NCI-H69 (cell line): Measurements from ENCODE around the gene UPF1.
"Not testable (repeated sequence)": the region's sequence is repeated elsewhere in the genome, so short reads cannot be mapped to it uniquely, and the experiment has no call there.

Experiments used
- DNase-seq: peaks from one replicate; lab custom pipeline; 2025; lab: John Stamatoyannopoulos, UW

Gene UPF1

GRCh38 chr19:18898607-18899408 is 67.0 kb downstream of the UPF1 start:
- no peak for DNase-seq

DNA sequence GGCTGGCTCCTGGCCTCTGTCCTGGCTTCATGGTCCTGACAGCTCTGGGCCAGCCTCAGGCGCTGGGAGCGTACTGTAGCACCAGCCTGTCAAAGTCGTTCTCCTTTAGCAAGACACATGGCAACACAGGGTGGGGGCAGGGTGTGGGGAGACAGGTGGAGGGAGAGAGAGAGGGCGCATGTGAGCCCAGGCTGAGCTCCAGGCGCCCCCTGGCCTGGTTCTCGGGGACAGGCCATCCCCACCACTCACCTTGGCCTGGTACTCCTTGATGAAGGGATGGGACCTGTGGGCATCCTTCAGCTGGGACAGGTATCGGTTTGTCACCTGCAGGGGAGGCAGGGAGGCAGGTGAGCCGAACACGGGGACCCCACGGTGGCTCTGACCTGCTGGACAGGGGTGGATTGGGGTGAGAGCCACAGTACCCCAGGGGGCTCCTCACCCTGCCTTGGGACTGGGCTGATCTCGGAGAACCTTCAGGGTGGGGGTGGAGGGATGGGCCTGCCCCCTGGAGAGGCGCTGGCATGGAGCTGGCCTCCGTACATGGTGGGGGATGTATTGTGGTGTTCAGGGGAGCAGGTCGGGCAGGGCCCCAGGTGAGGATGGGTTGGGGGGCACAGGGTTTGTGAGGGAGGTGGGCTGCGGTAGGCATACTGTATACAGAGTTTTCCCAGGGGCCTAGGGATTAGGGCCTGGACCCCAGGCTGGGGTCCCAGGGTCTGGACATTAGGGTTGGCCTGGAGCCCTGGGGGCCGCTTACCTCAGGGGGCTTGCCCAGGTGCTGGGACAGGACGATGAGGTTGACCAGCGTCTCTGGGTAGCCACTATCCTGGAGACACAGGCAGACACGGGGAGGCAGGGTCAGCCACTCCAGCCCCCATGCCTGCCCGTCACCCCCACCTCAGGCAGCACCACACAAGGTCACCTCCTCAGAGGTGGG is 68.1 kb downstream of the UPF1 start:
- no peak for DNase-seq

DNA sequence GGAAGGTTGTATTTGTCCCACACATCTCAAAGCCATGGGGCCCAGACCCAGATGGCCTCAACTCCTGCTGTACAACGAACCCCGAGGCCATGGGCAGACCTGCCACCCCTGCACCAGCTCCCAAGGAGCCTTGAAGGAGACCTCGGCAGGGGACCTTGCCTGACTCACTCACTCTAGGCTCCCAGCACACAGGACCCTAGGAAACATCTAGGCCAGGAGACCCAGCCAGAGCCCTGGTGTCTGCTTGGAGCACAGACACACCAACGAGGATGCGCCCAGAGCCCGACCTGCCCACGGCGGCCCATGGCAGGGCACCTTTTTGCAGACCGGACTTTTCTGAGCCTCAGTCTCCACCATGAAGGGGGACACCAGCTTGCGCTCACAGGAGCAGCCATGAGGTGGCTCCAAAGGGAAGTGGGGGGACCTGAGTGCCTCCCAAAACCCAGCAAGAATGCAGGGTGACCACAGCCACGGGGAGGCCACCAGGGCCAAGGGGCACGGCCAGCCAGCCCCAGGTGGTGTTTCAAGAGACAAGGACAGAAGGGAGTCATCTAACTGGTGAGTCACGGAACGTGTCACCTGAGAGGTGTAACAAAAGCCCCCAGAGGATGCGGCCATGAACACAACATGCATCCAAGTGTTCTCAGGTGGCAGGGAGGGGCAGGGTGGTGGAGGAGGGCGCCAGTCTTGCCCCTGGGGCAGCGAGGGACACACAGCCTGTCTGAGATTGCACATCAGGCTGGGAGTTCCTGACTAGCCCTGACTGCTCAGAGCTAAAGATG is 69.1 kb downstream of the UPF1 start:
- DNase-seq = no peak

- no peak for DNase-seq
Measured at GRCh38 chr19:18901491-18901890, 69.7 kb downstream of the UPF1 start.

- not testable (repeated sequence) for DNase-seq
Measured at GRCh38 chr19:18902519-18902918, 70.8 kb downstream of the UPF1 start.

DNA sequence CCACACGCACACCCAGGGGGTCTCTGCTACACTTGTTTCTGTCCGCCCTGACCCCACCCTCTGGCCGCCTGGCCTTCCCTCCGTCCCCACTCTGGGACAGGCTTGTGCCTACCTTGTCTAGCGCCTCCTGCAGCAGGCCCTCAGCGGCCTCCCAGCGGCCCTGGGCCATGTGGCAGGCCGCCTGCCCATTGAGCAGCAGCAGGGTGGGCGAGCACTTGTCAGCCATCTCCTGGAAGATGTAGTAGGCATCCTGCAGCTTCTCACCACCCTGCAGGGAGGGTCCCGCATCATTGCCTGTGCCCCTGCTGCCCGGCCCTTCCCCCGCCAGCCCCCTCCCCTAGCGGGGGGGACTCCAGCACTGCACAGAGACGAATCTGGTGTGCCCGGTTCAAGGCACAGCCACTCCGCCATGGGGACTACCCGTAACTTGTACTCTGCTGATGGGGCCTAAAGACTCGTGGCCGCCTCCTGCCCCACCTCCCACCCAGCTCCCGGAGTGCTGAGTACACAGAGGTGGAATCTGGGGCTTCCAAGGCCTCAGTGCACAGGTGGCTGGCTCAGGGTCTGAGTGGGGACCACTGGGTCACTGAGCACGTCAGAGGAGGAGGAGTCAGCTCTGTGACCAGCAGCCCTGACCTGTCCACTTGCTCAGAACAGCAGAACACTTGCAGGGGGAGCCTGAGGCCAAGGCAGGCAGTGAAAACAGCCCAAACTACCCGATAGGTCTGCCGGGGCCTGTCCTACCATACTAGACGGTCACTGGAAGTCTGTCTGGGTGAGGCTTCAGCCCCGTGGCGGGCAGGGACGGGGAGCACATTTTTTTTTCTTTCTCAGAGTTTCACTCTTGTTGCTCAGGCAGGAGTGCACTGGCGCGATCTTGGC is 71.6 kb downstream of the UPF1 start:
- DNase-seq = no peak

DNA sequence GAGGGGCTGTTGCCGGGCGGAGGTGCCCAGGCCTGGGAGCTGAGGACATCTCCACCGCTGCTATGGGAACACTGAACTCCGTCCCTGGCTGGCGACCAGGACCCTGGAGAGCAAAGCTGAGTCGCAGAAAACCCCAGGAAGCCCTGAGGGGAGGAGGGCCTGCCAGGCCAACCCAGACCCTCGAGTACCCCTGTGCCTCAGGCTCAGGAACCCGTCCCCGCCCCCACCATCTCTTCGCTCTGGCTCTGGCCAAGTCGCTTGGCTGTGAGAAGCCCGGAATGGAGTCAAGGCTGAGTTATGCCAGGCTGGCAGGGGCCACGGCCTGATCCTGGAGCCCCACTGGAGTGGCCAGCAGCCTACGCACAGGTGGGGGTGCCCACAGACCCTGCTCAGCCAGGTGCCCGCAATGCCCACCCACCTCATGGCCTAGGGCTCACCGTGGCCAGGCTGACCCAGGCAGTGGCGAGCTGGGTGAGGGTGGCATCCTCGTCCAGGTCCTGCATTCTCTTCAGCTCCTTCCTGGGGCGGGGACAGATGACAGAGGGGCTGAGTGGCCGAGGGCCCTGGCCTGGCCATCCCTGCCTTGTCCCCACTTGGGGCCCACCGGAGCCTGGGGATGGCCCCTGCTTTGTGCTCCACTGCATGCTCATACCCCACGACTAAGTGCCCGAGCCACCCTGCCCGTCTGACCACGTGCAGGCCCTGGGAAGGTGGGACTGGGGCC is 72.7 kb downstream of the UPF1 start:
- DNase-seq = no peak

DNA sequence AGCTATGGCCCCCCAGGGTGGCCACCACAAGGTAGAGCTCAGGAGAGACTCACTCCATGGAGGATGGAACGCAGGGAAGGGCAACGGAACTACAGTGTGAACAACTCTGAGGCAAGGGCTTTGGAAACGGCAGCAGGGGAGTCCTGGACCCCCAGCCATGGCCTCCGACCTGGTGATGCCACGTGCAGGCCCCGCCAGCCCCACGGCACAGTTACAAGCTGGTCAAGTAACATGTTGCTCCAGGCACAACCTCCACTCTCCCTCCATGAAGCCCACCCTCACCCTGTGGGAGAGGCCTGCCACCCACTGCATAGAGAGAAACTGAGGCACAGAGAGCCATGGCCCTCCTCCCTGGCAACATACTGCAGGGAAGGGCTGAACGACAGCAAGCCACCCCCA is 73.3 kb downstream of the UPF1 start:
- no peak for DNase-seq

GRCh38 chr19:18905513-18906236 is 73.9 kb downstream of the UPF1 start:
- no peak for DNase-seq

- no peak for DNase-seq
Measured at GRCh38 chr19:18906605-18907519, 75.1 kb downstream of the UPF1 start.

- no peak for DNase-seq
Measured at GRCh38 chr19:18908917-18909619, 77.3 kb downstream of the UPF1 start.

DNA sequence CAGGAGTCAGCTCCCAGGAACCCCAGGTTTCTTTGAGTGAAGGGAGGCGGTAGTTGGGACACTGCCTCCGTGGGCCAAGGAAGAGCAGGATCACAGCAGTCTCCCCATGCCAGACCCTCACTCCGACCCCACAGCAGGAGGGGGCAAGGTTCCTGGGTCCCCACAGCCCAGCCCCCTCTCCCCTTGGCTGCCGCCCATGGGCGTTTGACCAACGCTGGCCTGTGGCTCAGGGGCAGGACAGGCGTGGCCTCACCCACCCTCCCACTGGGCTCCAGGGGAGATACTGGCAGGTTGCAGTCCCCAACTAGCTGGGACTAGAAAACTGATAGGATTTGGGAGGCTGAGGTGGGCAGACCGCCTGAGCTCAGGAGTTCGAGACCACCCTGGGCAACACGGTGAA is 78.3 kb downstream of the UPF1 start:
- DNase-seq = no peak

GRCh38 chr19:18910801-18911436 is 79.2 kb downstream of the UPF1 start:
- DNase-seq = no peak

- no peak for DNase-seq
Measured at GRCh38 chr19:18912933-18913332, 81.2 kb downstream of the UPF1 start.

- no peak for DNase-seq
Measured at GRCh38 chr19:18913466-18913865, 81.7 kb downstream of the UPF1 start.

- peak; percentile 62 for DNase-seq
Measured at GRCh38 chr19:18915639-18916038, 83.9 kb downstream of the UPF1 start.

DNA sequence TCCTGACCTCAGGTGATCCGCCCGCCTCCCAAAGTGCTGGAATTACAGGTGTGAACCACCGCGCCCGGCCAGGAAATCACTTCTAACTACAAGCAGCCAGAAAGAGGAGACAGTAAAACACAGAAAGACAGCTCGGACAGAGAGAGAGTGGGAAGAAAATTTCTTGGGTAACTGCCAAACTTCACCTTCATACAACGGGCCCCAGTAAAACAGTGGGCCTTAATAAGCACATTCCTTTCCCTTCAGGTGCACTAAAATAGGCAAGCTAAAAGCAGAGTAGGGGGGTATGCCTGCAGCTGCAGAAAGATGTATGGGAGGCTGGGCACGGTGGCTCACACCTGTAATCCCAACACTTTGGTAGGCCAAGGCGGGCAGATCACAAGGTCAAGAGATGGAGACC is 85.8 kb downstream of the UPF1 start:
- not testable (repeated sequence) for DNase-seq
